GM19467 (cell line): ENCODE data around the gene SPATA25.
"Not testable (repeated sequence)": the region's sequence is repeated elsewhere in the genome, so short reads cannot be mapped to it uniquely, and the experiment has no call there.

ENCODE experiments used
- ATAC-seq: cut with Tn5 transposase; IDR thresholded peaks from one replicate; pipeline ENCODE4 v1.9.1; 2021; ENCODE audit warnings: mild to moderate bottlenecking, moderate library complexity; ENCODE audit not compliant: unreplicated experiment

SPATA25 gene

GRCh38 chr20:45917790-45918141 lies 30.3 kb upstream of the SPATA25 start:
- ATAC-seq, result no peak

- ATAC-seq, result no peak
Measured at GRCh38 chr20:45913116-45913515, 25.7 kb upstream of the SPATA25 start.

GRCh38 chr20:45912344-45912682 lies 24.9 kb upstream of the SPATA25 start:
- ATAC-seq, result no peak

- ATAC-seq, result no peak
Measured at GRCh38 chr20:45911486-45912343, 24.3 kb upstream of the SPATA25 start, which contains the start of gene PLTP. TSS of gene PLTP (minus strand) at chr20:45912155. CDS start at chr20:45911452, 703 bp downstream.

- ATAC-seq, result peak; percentile 83
Measured at GRCh38 chr20:45910670-45911485, 23.5 kb upstream of the SPATA25 start.

- no peak for ATAC-seq
Measured at GRCh38 chr20:45909817-45910669, 22.6 kb upstream of the SPATA25 start.

GRCh38 chr20:45909336-45909808 lies 21.9 kb upstream of the SPATA25 start:
- no peak for ATAC-seq

- ATAC-seq, result no peak
Measured at GRCh38 chr20:45908084-45908483, 20.7 kb upstream of the SPATA25 start.

- ATAC-seq, result no peak
Measured at GRCh38 chr20:45907219-45907948, 20.0 kb upstream of the SPATA25 start.

- no peak for ATAC-seq
Measured at GRCh38 chr20:45905505-45906079, 18.2 kb upstream of the SPATA25 start.

- no peak for ATAC-seq
Measured at GRCh38 chr20:45904583-45905504, 17.4 kb upstream of the SPATA25 start.

- no peak for ATAC-seq
Measured at GRCh38 chr20:45902199-45902701, 14.8 kb upstream of the SPATA25 start.

- not testable (repeated sequence) for ATAC-seq
Measured at GRCh38 chr20:45901332-45901731, 13.9 kb upstream of the SPATA25 start.

- ATAC-seq, result no peak
Measured at GRCh38 chr20:45899046-45899835, 11.8 kb upstream of the SPATA25 start.

- no peak for ATAC-seq
Measured at GRCh38 chr20:45898285-45898684, 10.9 kb upstream of the SPATA25 start.

GRCh38 chr20:45897692-45898091 lies 10.3 kb upstream of the SPATA25 start:
- no peak for ATAC-seq

GRCh38 chr20:45897289-45897688 lies 9.9 kb upstream of the SPATA25 start:
- no peak for ATAC-seq

- no peak for ATAC-seq
Measured at GRCh38 chr20:45896641-45897161, 9.3 kb upstream of the SPATA25 start.
